GM12865 (cell line): ENCODE measurements around the gene CC2D1B.

ENCODE experiments used
- DNase-seq: peaks from one replicate; pipeline ENCODE4 v3.0.0; 2010; ENCODE audit warnings: low read depth
- H3K4me3 ChIP-seq: 2 replicates; pipeline ENCODE4 v1.5.1; 2011; ENCODE audit warnings: mild to moderate bottlenecking, low read depth, low read length, control low read depth
- TF ChIP-seq, protein P1 (sequence below): IDR thresholded peaks from 2 replicates; pipeline ENCODE4 v1.5.1; 2011; ENCODE audit warnings: low read length, control low read depth, low read depth, inconsistent platforms; ENCODE audit not compliant: insufficient read depth; ENCODE audit errors: missing control alignments

The CC2D1B gene

DNA sequence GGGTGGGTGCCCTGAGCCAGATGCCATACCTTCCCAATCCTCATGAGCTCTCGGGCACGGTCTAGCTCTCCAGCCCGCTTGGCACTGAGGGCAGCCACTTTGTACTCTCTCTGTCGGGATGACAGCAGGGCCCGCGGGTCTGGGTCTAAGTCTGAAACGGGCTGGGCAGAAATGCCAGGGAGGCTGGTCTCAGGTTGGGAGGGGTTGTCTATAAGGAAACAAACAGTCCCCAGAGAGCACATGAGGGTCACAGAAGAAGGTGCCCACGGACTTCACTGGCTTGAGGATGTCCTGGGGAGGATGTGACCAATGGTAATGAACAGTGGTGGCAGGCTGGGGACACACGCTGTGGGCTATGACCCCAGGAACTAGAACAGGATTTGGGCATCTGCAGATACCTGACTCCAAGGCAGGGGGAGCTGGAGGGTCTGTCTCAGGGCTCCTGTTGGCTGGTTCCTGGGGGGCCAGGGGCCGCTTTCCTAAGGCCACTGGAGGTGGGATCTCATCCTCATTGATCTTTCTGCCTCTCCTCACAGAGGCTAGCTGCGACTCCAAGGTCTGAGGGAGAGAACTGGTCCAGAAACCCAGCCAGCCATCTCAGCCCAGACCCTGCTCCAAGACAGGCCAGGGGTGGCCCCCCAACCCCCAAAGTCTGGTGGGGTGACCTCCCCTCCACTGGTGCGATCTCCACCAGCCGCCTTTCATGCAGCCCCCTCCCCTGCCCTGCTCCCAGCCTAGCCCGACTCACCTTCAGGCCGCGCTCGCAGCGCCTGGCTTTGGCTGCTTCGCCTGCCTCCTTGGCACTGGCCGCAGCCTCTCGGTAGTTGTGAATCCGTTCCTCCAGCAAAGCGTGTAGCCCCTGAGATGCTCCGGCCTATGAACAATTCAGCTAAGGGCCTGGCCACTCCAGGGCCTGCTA is 6.1 kb downstream of the CC2D1B start:
- no peak overlapping the region for H3K4me3 ChIP-seq
- TF ChIP-seq, protein P1, sequence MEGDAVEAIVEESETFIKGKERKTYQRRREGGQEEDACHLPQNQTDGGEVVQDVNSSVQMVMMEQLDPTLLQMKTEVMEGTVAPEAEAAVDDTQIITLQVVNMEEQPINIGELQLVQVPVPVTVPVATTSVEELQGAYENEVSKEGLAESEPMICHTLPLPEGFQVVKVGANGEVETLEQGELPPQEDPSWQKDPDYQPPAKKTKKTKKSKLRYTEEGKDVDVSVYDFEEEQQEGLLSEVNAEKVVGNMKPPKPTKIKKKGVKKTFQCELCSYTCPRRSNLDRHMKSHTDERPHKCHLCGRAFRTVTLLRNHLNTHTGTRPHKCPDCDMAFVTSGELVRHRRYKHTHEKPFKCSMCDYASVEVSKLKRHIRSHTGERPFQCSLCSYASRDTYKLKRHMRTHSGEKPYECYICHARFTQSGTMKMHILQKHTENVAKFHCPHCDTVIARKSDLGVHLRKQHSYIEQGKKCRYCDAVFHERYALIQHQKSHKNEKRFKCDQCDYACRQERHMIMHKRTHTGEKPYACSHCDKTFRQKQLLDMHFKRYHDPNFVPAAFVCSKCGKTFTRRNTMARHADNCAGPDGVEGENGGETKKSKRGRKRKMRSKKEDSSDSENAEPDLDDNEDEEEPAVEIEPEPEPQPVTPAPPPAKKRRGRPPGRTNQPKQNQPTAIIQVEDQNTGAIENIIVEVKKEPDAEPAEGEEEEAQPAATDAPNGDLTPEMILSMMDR: no peak
- no peak for DNase-seq

DNA sequence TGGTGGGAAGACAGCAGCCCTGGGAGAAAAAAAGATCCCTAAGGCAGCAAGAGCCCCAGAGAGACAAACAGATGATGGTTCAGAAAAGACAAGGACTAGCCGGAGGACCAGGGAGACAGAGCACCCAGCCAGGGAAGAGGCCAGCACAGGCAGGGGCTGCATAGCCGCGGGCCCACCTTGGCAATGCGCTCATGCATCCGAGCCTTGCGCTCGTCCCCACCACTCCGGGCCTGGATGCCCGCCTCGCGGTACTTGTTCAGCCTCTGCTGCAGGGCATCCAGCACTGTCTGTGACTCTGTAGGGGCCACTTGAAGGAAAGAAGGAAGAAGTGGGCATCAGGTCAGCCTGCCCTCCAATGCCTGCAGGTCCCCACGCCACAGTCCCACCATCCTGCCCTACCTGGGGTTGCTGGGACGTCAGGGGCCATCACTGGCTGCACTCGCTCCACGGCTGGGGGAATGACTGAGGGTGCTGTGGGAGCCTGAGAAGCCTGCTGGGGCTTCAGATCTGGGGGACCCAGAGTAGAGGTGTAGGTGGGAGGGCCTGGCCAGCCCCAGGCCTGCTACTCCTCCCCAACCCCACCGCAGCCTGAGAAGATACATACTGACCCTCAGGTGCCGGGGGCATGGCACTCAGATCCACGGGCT is 7.0 kb downstream of the CC2D1B start:
- TF ChIP-seq, protein P1: no peak
- no peak for DNase-seq
- H3K4me3 ChIP-seq: no peak overlapping the region

DNA sequence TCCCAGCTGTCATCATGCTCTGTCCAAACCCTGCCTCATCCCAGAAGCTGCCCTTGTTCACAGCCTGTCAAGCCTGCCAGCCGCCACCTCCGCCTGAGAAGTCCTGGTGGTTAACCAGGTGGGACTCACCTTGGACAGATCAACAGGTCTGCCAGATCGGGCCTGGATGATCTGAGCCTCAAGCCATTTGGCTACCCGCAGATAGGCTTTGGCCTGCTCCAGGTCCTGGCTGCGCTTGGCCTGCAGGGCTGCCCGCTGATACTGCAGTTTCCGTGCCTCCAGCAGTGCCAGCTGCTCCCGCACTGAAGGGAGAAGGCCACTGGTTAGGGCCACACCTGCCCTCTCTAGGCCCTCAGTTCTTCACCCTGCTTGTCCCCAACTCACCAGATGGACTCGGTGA is 8.6 kb downstream of the CC2D1B start:
- H3K4me3 ChIP-seq: no peak overlapping the region
- TF ChIP-seq, protein P1: no peak
- no peak for DNase-seq

DNA sequence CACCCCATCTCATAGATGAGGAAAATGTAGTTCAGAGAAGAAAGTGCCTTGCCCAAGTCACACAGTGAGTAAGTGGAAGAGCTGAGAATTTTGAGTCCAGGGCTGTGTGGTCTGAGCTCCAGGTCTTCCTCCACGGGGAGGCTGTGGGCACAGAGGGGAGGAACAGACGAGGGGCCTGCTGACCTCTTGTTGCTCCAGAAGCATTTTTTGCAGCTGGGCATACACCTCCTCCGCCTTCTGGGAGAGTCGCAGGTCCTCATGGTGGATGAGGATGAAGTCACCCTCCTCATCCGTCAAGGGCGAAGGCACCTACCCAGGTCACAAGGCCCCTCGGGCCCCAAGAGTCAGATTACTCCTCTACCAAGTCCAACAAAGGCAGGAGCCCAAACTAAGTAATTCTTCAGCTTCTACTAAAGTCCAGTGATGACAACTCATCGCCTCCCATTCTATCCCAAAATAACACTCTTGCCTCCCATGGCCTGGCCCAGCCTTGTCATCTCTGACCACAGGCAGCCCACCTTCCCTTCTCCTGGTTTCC is 9.1 kb downstream of the CC2D1B start:
- TF ChIP-seq, protein P1: no peak
- no peak for DNase-seq
- H3K4me3 ChIP-seq: no peak overlapping the region

DNA sequence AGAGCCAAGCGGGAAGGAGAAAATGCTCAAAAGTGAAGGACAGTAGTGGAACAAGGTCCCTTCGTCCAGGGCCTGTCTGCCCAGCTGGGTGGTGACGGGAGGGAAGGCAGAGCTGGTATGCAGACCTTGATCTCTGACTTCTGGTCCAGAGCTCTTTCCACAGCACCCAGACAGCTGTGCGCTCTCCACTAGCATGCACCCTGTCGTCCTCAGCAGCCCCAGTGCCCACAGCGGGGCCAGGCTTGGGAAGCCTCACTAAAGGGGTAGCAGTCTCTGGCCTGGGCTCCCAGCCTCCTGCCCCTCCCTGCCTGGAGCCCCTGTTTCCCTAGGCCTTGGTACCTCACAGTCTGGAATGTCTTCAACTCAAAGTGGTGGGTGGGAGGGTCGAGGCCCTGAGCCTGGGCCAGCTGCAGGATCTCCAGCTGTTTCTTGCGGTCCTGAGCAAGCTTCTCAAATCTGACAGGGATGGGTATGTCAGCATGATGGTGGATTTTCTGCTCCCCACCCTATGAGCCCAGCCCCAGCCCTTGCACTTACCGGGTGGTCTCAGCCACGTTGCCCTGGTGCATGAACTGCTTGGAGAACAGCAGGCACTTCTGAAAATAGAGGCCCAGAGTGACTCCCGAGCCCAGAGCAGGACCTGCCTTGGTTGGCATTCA is 10.0 kb downstream of the CC2D1B start:
- DNase-seq: no peak
- TF ChIP-seq, protein P1: no peak
- H3K4me3 ChIP-seq: no peak overlapping the region

DNA sequence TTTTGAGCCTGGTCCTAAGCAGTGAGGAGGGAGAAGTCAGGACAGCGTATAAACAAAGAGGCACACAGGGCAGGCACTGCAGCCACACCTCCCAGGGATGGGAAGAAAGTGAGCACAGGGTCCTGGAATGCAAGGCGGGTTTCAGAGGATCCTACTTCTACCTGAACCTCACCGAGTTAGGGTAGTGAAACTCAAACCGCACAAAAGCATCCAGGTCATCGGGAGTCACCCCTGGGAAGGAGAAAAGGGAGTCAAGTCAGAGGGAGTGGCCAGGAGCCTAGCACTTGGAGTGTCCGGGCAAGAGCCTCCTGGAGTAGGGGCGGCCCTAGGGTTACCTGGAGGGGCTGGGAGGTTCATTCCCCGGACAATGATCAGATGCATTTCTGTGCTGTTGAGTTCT is 10.6 kb downstream of the CC2D1B start:
- no peak for DNase-seq
- H3K4me3 ChIP-seq: no peak overlapping the region
- TF ChIP-seq, protein P1: no peak
